HEK293T (cell line): ENCODE measurements around the gene AMOTL2.

Experiments used
- BHLHE40 ChIP-seq: fragments of 450-650 bp; IDR thresholded peaks from 2 replicates; pipeline ENCODE4 v1.6.1; 2016; ENCODE audit warnings: mild to moderate bottlenecking, moderate library complexity, borderline replicate concordance
- ELF4 ChIP-seq: fragments of 450-650 bp; IDR thresholded peaks from 2 replicates; pipeline ENCODE4 v1.6.1; 2017; ENCODE audit warnings: antibody characterized with exemption
- FOXA1 ChIP-seq: fragments of 450-650 bp; IDR thresholded peaks from 2 replicates; pipeline ENCODE4 v1.6.1; 2016; ENCODE audit warnings: mild to moderate bottlenecking
- FOXM1 ChIP-seq: fragments of 450-650 bp; IDR thresholded peaks from 2 replicates; pipeline ENCODE4 v1.6.1; 2017; ENCODE audit warnings: mild to moderate bottlenecking, borderline replicate concordance

GRCh38 chr3:134319931-134320330 lies 54.3 kb downstream of the AMOTL2 start:
- no peak for TF ChIP-seq FOXM1
- TF ChIP-seq BHLHE40, result no peak
- no peak for TF ChIP-seq ELF4
- TF ChIP-seq FOXA1, result no peak
